H9 (cell line): Measurements from ENCODE around the gene PTPRF. TPM values are rescaled to one million over a fixed set of nuclear protein-coding genes. Genes with fewer than 3 reads are reported as not detected.

ENCODE experiments used
- DNase-seq: peaks from one replicate; pipeline ENCODE4 v3.0.0-alpha.2; 2017
- H2AFZ ChIP-seq: one replicate; pipeline ENCODE4 v1.6.1; 2013; ENCODE audit warnings: mild to moderate bottlenecking, low read length, control low read depth, moderate library complexity
- H2AK5ac ChIP-seq: 2 replicates; pipeline ENCODE4 v1.6.1; 2013; ENCODE audit warnings: low read length, control low read depth, mixed read lengths; ENCODE audit not compliant: insufficient read length
- H2BK120ac ChIP-seq: one replicate; pipeline ENCODE4 v1.6.1; 2013; ENCODE audit warnings: low read depth, mild to moderate bottlenecking, low read length, control low read depth, inconsistent platforms; ENCODE audit not compliant: poor library complexity, severe bottlenecking
- H2BK12ac ChIP-seq: 2 replicates; pipeline ENCODE4 v1.6.1; 2013; ENCODE audit warnings: low read length, control low read depth, mixed read lengths, low read depth; ENCODE audit not compliant: insufficient read length
- H2BK15ac ChIP-seq: 2 replicates; pipeline ENCODE4 v1.6.1; 2013; ENCODE audit warnings: low read depth, low read length, control low read depth
- H2BK20ac ChIP-seq: one replicate; pipeline ENCODE4 v1.6.1; 2013; ENCODE audit warnings: low read depth, mild to moderate bottlenecking, low read length, control low read depth, inconsistent platforms; ENCODE audit not compliant: poor library complexity, severe bottlenecking
- H2BK5ac ChIP-seq: 2 replicates; pipeline ENCODE4 v1.6.1; 2013; ENCODE audit warnings: low read length, control low read depth, mixed read lengths; ENCODE audit not compliant: insufficient read length
- H3K14ac ChIP-seq: 2 replicates; pipeline ENCODE4 v1.6.1; 2013; ENCODE audit warnings: low read length, control low read depth; ENCODE audit not compliant: insufficient read depth
- H3K18ac ChIP-seq: 2 replicates; pipeline ENCODE4 v1.6.1; 2013; ENCODE audit warnings: low read depth, mild to moderate bottlenecking, mixed read lengths, low read length, control low read depth; ENCODE audit not compliant: insufficient read length
- H3K23ac ChIP-seq: 2 replicates; pipeline ENCODE4 v1.6.1; 2013; ENCODE audit warnings: low read length, control low read depth, mixed read lengths, low read depth; ENCODE audit not compliant: insufficient read length
- H3K23me2 ChIP-seq: 2 replicates; pipeline ENCODE4 v1.6.1; 2013; ENCODE audit warnings: low read depth, mild to moderate bottlenecking, mixed read lengths, low read length, control low read depth; ENCODE audit not compliant: insufficient read length, poor library complexity, severe bottlenecking
- H3K27ac ChIP-seq: 2 replicates; pipeline ENCODE4 v1.5.1; 2013; ENCODE audit warnings: low read length, control low read depth, mixed read lengths, low read depth; ENCODE audit not compliant: insufficient read length
- H3K27me3 ChIP-seq: 2 replicates; pipeline ENCODE4 v1.6.1; 2013; ENCODE audit warnings: low read length, control low read depth, inconsistent platforms; ENCODE audit not compliant: insufficient read depth
- H3K4ac ChIP-seq: 2 replicates; pipeline ENCODE4 v1.6.1; 2013; ENCODE audit warnings: low read depth, mild to moderate bottlenecking, control low read depth, inconsistent platforms, low read length, moderate library complexity
- H3K4me1 ChIP-seq: 2 replicates; pipeline ENCODE4 v1.6.1; 2013; ENCODE audit warnings: low read length, control low read depth, inconsistent platforms; ENCODE audit not compliant: insufficient read depth
- H3K4me2 ChIP-seq: 2 replicates; pipeline ENCODE4 v1.6.1; 2013; ENCODE audit warnings: low read length, control low read depth, mixed read lengths; ENCODE audit not compliant: insufficient read length, insufficient read depth
- H3K56ac ChIP-seq: 2 replicates; pipeline ENCODE4 v1.6.1; 2013; ENCODE audit warnings: low read depth, mild to moderate bottlenecking, mixed read lengths, low read length, control low read depth; ENCODE audit not compliant: insufficient read length
- H3K79me1 ChIP-seq: 2 replicates; pipeline ENCODE4 v1.6.1; 2013; ENCODE audit warnings: low read depth, mild to moderate bottlenecking, moderate library complexity, low read length, control low read depth, inconsistent platforms; ENCODE audit not compliant: insufficient read depth, poor library complexity, severe bottlenecking
- H3K79me2 ChIP-seq: 2 replicates; pipeline ENCODE4 v1.6.1; 2013; ENCODE audit warnings: low read length, control low read depth, inconsistent platforms; ENCODE audit not compliant: insufficient read depth
- H3K9ac ChIP-seq: 2 replicates; pipeline ENCODE4 v1.6.1; 2013; ENCODE audit warnings: low read length, control low read depth, mixed read lengths; ENCODE audit not compliant: insufficient read length; ENCODE audit errors: extremely low read depth
- H3K9me3 ChIP-seq: one replicate; pipeline ENCODE4 v1.6.1; 2013; ENCODE audit warnings: low read depth, low read length, inconsistent platforms; ENCODE audit not compliant: control insufficient read depth
- H3T11ph ChIP-seq: one replicate; pipeline ENCODE4 v1.6.1; 2013; ENCODE audit warnings: mild to moderate bottlenecking, low read length, control low read depth, inconsistent platforms
- H4K20me1 ChIP-seq: one replicate; pipeline ENCODE4 v1.6.1; 2013; ENCODE audit not compliant: control insufficient read depth, insufficient read length, insufficient read depth
- H4K5ac ChIP-seq: 2 replicates; pipeline ENCODE4 v1.6.1; 2013; ENCODE audit warnings: low read depth, mild to moderate bottlenecking, mixed read lengths, low read length, control low read depth; ENCODE audit not compliant: insufficient read length
- H4K8ac ChIP-seq: replicated peaks from 2 replicates; pipeline ENCODE4 v1.6.1; 2013; ENCODE audit warnings: low read length, control low read depth, mixed read lengths, low read depth; ENCODE audit not compliant: insufficient read length
- H4K91ac ChIP-seq: 2 replicates; pipeline ENCODE4 v1.6.1; 2013; ENCODE audit warnings: low read depth, mild to moderate bottlenecking, moderate library complexity, mixed read lengths, low read length, control low read depth; ENCODE audit not compliant: insufficient read length
- H3K27ac Mint-ChIP-seq, 3 experiments: 2 replicates in 2 of 3; 3 replicates in 1 of 3; pipeline ENCODE4 v1.8.0; 2020 to 2021; ENCODE audit warnings: mixed read lengths in 3 of 3, mild to moderate bottlenecking in 1 of 3, moderate library complexity in 1 of 3
- H3K27me3 Mint-ChIP-seq: 2 replicates; pipeline ENCODE4 v1.8.0; 2021; ENCODE audit warnings: low read depth, mild to moderate bottlenecking, moderate library complexity, mixed read lengths
- H3K36me3 Mint-ChIP-seq, 3 experiments: 2 replicates in 2 of 3; 3 replicates in 1 of 3; pipeline ENCODE4 v1.8.0; 2020 to 2021; ENCODE audit warnings: low read depth in 3 of 3, mixed read lengths in 3 of 3; ENCODE audit not compliant: insufficient read depth in 1 of 3
- H3K4me1 Mint-ChIP-seq, 2 experiments: 2 replicates each; pipeline ENCODE4 v1.8.0; 2020; ENCODE audit warnings: mixed read lengths in 2 of 2
- H3K4me3 Mint-ChIP-seq, 2 experiments: 2 replicates in 1 of 2; 3 replicates in 1 of 2; pipeline ENCODE4 v1.8.0; 2020 to 2021; ENCODE audit warnings: mild to moderate bottlenecking in 2 of 2, mixed read lengths in 2 of 2, moderate library complexity in 1 of 2
- H3K9me3 Mint-ChIP-seq, 2 experiments: 2 replicates in 1 of 2; 3 replicates in 1 of 2; pipeline ENCODE4 v1.8.0; 2020; ENCODE audit warnings: mild to moderate bottlenecking in 2 of 2, mixed read lengths in 2 of 2, moderate library complexity in 1 of 2
- CTCF ChIP-seq: fragments of 200-600 bp; sonication (generic); conservative IDR thresholded peaks from 3 replicates; pipeline ENCODE4 v1.8.0; 2021; ENCODE audit warnings: antibody characterized with exemption, mild to moderate bottlenecking
- WGBS: extraction: QIAGEN DNeasy Blood & Tissue Kit; methylation state at CpG from one replicate; pipeline ENCODE4 v1.1.7; 2013; ENCODE audit warnings: missing lambda C conversion rate, low lambda C conversion rate, mixed read lengths; ENCODE audit not compliant: insufficient read length; ENCODE audit errors: extremely low coverage; 5-methylcytosine and 5-hydroxymethylcytosine counted together
- total RNA-seq: library from RNA; stranded (reverse); gene quantifications from 2 replicates; pipeline ENCODE4 v1.2.1, GENCODE V29; 2021

The PTPRF gene
- total RNA-seq, 1 experiment from 2014 or later: 193 TPM

GRCh38 chr1:43592974-43593683 lies 62.4 kb downstream of the PTPRF start:
- H2BK120ac ChIP-seq: no peak overlapping the region
- no peak overlapping the region for H3K9ac ChIP-seq
- H3T11ph ChIP-seq: no peak overlapping the region
- Mint-ChIP-seq H3K36me3 (peaks cover 18 to 50% (median 47%) of the 10 kb centered on the region in 3 experiments), H3K27me3 (no peaks in the 10 kb centered on the region), H3K27ac (peak overlapping the region in 1 of 3 experiments; percentile 17; a peak in 1 of 7 replicates), H3K4me3 (no peak overlapping the region), H3K9me3 (no peaks in the 10 kb centered on the region), H3K4me1 (no peaks in the 10 kb centered on the region)
- no peak overlapping the region for H3K14ac ChIP-seq
- no peak for DNase-seq
- H3K4ac ChIP-seq: no peak overlapping the region
- no peak for TF ChIP-seq CTCF
- no peak overlapping the region for H4K91ac ChIP-seq
- H2AFZ ChIP-seq: no peak overlapping the region
- no peak overlapping the region for H2AK5ac ChIP-seq
- no peaks in the 10 kb centered on the region for H3K9me3 ChIP-seq
- H2BK5ac ChIP-seq: no peak overlapping the region
- no peak overlapping the region for H3K4me2 ChIP-seq
- H3K18ac ChIP-seq: no peak overlapping the region
- H2BK20ac ChIP-seq: no peak overlapping the region
- H3K27ac ChIP-seq: no peak overlapping the region
- no peaks in the 10 kb centered on the region for H3K23me2 ChIP-seq
- no peak overlapping the region for H3K23ac ChIP-seq
- no peaks in the 10 kb centered on the region for H3K79me2 ChIP-seq
- H4K5ac ChIP-seq: no peak overlapping the region
- no peak overlapping the region for H4K8ac ChIP-seq
- H3K79me1 ChIP-seq: no peaks in the 10 kb centered on the region
- no peaks in the 10 kb centered on the region for H3K4me1 ChIP-seq
- WGBS: no CpG with 5 or more reads among the region's 16 CpGs
- H3K56ac ChIP-seq: no peak overlapping the region
- peaks cover 2% of the 10 kb centered on the region for H4K20me1 ChIP-seq
- H2BK15ac ChIP-seq: no peak overlapping the region
- no peak overlapping the region for H2BK12ac ChIP-seq
- H3K27me3 ChIP-seq: no peaks in the 10 kb centered on the region
